Measurements from ENCODE around the gene SPEG.

SPEG gene

DNA sequence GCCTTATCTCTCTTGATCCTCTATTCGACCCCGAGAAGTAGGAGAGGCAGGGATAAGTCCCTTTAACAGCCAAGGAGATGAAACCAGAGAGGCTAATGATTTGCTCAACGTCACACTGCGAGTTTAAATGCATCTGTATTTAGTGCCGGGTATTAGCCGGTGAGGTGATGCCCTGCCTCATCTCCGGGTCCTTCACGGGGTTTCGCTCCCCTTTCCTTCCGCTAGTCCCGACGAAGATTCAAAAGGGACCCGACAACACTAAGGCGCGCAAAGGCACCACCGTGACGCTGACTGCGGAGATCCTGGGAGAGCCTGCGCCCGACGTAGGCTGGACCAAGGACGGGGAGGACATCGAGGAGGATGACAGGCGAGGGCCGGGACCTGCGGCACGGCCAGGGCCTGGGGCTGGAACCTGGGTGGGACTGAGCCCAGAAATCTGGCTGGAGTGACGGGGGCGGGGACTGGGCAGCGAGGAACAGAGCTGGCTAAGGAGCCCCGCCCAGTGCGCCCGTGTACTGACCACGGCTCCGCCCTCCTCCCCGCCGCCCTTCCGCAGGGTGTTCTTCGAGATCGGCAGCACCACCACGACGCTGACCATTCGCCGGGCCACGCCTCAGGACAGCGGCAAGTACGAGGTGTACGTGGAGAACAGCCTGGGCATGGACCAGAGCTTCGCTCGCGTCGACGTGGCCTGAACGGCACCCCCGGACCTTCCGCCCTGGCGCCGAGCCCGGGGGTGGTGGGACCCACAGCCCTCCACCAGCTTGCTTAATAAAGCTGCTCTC lies 63.0 kb downstream of the SPEG start:
- H3K9me3 ChIP-seq (ENCODE audit: low read length), result no peaks in the 10 kb centered on the region
- peak overlapping the region; percentile 69 for H3K4me3 ChIP-seq (ENCODE audit: low read depth, low read length, poor library complexity, severe bottlenecking)
- TF ChIP-seq, protein P1, sequence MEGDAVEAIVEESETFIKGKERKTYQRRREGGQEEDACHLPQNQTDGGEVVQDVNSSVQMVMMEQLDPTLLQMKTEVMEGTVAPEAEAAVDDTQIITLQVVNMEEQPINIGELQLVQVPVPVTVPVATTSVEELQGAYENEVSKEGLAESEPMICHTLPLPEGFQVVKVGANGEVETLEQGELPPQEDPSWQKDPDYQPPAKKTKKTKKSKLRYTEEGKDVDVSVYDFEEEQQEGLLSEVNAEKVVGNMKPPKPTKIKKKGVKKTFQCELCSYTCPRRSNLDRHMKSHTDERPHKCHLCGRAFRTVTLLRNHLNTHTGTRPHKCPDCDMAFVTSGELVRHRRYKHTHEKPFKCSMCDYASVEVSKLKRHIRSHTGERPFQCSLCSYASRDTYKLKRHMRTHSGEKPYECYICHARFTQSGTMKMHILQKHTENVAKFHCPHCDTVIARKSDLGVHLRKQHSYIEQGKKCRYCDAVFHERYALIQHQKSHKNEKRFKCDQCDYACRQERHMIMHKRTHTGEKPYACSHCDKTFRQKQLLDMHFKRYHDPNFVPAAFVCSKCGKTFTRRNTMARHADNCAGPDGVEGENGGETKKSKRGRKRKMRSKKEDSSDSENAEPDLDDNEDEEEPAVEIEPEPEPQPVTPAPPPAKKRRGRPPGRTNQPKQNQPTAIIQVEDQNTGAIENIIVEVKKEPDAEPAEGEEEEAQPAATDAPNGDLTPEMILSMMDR (IDR thresholded peaks at IDR 0.05; ENCODE audit: low read length), result no peak
- TF ChIP-seq EZH2 (IDR thresholded peaks at IDR 0.05; ENCODE audit: borderline replicate concordance, low read length), result no peak
- no peaks in the 10 kb centered on the region for H3K27me3 ChIP-seq (ENCODE audit: insufficient read depth, low read length)
- H3K9ac ChIP-seq (ENCODE audit: low read length), result peak overlapping the region; percentile 77
- no peaks in the 10 kb centered on the region for H3K36me3 ChIP-seq (ENCODE audit: insufficient read depth, low read length)
- H2AFZ ChIP-seq (ENCODE audit: low read length), result peak overlapping the region; percentile 8; the same call in 1 of the 2 replicates
- H3K4me1 ChIP-seq (ENCODE audit: insufficient read depth, low read length, severe bottlenecking), result peaks cover 22% of the 10 kb centered on the region
- H3F3A ChIP-seq (ENCODE audit: insufficient read depth, low read length), result no peaks in the 10 kb centered on the region
- H3K4me2 ChIP-seq (ENCODE audit: low read length), result peak overlapping the region; percentile 95
- H3K27ac ChIP-seq (ENCODE audit: low read depth, low read length, poor library complexity, severe bottlenecking), result no peak overlapping the region
- no peaks in the 10 kb centered on the region for H3K9me2 ChIP-seq (ENCODE audit: low read depth, low read length)
- no peaks in the 10 kb centered on the region for H4K20me1 ChIP-seq (ENCODE audit: insufficient read depth, low read length)
- no peaks in the 10 kb centered on the region for H3K79me2 ChIP-seq (ENCODE audit: insufficient read depth, low read length)

DNA sequence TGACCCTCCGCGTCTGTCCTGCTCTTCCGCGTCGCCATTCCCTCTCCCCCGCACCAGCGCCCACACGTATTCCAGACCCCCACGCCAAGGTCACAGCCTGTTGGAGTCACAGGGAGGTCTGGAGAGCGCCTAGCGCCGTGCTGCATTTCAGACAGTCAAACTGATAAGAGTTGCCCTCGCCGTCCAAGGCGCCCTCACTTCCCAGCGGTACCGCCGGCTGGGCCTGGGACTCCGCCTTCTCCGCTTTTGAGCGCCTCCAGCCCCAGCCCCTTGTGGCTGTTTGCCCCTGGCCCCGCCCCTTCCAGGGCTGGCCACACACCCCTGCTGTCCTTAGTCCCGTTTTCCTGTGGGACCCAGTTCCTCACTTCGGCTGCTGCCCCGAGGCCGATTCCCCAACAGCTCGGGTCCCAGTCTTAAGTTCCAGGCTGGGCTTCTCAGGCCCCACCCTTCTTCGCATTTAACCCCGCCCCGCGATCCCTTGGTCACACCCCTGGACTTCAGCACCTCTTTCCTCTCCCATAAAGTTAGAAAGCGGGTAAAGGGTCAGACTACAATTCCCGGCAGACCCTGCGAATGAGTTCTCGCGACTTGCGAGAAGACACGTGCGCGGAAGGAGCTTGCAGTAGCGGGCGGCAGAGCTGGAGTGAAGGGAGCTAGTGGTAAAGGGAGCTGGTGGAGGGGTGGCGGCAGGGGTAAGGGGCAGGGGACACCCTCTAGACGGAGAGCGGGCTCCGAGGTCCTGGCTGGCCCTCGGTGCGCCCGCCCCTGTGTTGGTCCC lies 63.8 kb downstream of the SPEG start, which contains the start of gene GMPPA:
Gene GMPPA, plus strand, starts transcription at position 612 of the 778 bp plus-strand sequence. CDS start 1,085 bp downstream, outside the sequence.
- H3K4me2 ChIP-seq (ENCODE audit: low read length), result peak within 1 kb of the TSS; percentile 95
- H2AFZ ChIP-seq (ENCODE audit: low read length), result peak within 1 kb of the TSS; percentile 8; the same call in 1 of the 2 replicates
- no peaks in the 10 kb centered on the region for H3K36me3 ChIP-seq (ENCODE audit: insufficient read depth, low read length)
- no peak for TF ChIP-seq EZH2 (IDR thresholded peaks at IDR 0.05; ENCODE audit: borderline replicate concordance, low read length)
- TF ChIP-seq, protein P1 (IDR thresholded peaks at IDR 0.05; ENCODE audit: low read length), result no peak
- H3K4me3 ChIP-seq (ENCODE audit: low read depth, low read length, poor library complexity, severe bottlenecking), result peak within 1 kb of the TSS; percentile 69
- H3K9me3 ChIP-seq (ENCODE audit: low read length), result no peaks in the 10 kb centered on the region
- no peak within 1 kb of the TSS for H3K27ac ChIP-seq (ENCODE audit: low read depth, low read length, poor library complexity, severe bottlenecking)
- H3K4me1 ChIP-seq (ENCODE audit: insufficient read depth, low read length, severe bottlenecking), result peaks cover 22% of the 10 kb centered on the region
- H3K9me2 ChIP-seq (ENCODE audit: low read depth, low read length), result no peaks in the 10 kb centered on the region
- no peaks in the 10 kb centered on the region for H3K79me2 ChIP-seq (ENCODE audit: insufficient read depth, low read length)
- H3K27me3 ChIP-seq (ENCODE audit: insufficient read depth, low read length), result no peaks in the 10 kb centered on the region
- H4K20me1 ChIP-seq (ENCODE audit: insufficient read depth, low read length), result no peaks in the 10 kb centered on the region
- peak within 1 kb of the TSS; percentile 77 for H3K9ac ChIP-seq (ENCODE audit: low read length)
- H3F3A ChIP-seq (ENCODE audit: insufficient read depth, low read length), result no peaks in the 10 kb centered on the region

DNA sequence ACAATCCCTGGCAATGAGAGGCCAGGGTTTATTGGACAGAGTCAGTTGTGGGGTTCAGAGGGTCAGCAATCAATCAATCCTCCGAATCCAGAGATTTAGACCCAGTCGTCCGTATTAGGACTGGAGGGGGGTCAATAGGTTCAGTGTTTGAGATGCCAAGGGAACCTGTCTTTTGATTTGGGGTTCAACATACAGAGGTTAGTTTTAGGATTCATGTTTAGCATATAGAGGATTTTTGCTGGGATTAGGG lies 64.3 kb downstream of the SPEG start:
- Histone ChIP-seq H3K79me2 (ENCODE audit: insufficient read depth, low read length) (no peaks in the 10 kb centered on the region), H3K4me3 (ENCODE audit: low read depth, low read length, poor library complexity, severe bottlenecking) (peak overlapping the region; percentile 69), H3K9me3 (ENCODE audit: low read length) (no peaks in the 10 kb centered on the region), H4K20me1 (ENCODE audit: insufficient read depth, low read length) (no peaks in the 10 kb centered on the region), H3K27me3 (ENCODE audit: insufficient read depth, low read length) (no peaks in the 10 kb centered on the region), H3K4me1 (ENCODE audit: insufficient read depth, low read length, severe bottlenecking) (peaks cover 22% of the 10 kb centered on the region), H3K27ac (ENCODE audit: low read depth, low read length, poor library complexity, severe bottlenecking) (no peak overlapping the region), H3K36me3 (ENCODE audit: insufficient read depth, low read length) (no peaks in the 10 kb centered on the region), H3K9ac (ENCODE audit: low read length) (peak overlapping the region; percentile 77), H3K4me2 (ENCODE audit: low read length) (peak overlapping the region; percentile 95), H2AFZ (ENCODE audit: low read length) (no peak overlapping the region), H3F3A (ENCODE audit: insufficient read depth, low read length) (no peaks in the 10 kb centered on the region), H3K9me2 (ENCODE audit: low read depth, low read length) (no peaks in the 10 kb centered on the region)
- TF ChIP-seq EZH2 (IDR thresholded peaks at IDR 0.05; ENCODE audit: borderline replicate concordance, low read length), result no peak
- TF ChIP-seq, protein P1 (IDR thresholded peaks at IDR 0.05; ENCODE audit: low read length), result no peak

All from OCI-LY1 (cell line).